ENCODE measurements around the gene BAHD1. TPM values are rescaled to one million over a fixed set of nuclear protein-coding genes. Genes with fewer than 3 reads are reported as not detected.
"Not testable (repeated sequence)": the region's sequence is repeated elsewhere in the genome, so short reads cannot be mapped to it uniquely, and the experiment has no call there.

The BAHD1 gene
- total RNA-seq, 1 donor from 2014 or later = 23.9 TPM

DNA sequence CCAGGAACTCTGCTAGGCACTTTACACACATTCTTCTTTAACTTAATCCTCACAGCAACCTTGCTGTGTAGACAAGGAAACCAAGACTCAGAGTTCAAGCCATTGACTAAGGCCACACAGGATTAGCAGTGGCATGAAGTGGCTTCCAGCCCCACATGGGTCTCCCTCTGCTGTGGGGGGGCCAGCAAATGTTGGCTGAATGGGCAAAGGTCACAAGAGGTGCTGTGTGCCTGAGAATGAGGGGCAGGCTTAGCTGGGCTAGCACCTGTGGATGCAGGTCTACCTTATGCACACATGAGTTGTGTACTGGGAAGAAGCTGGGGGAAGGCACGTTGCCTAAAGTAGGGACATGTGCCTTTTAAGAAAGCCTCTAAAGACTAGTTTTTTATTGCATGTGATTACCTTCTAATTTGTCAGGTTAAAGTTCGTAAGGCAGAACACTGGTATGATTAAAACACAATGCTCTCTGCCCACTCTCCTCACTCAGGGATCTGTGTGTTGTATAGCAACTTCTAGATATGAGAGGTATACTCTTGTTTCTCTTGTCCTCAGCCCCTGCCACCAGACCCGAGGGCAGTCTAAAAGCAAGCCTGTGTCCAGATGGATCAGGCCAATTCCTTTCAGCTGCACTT, 10.9 kb downstream of the BAHD1 start:
- no peaks in the 10 kb centered on the region for H3K9me3 Mint-ChIP-seq
- no peaks in the 10 kb centered on the region for H3K27me3 Mint-ChIP-seq (ENCODE audit: low read depth)
- H3K27ac Mint-ChIP-seq = no peak overlapping the region
- peaks cover 18% of the 10 kb centered on the region for H3K4me1 Mint-ChIP-seq
- no peak overlapping the region for H3K4me3 Mint-ChIP-seq
- no peak for TF ChIP-seq CTCF (IDR thresholded peaks at IDR 0.05; ENCODE audit: unreplicated experiment)
- no peak for DNase-seq (ENCODE audit: low spot score in 2 of 2, unreplicated experiment in 2 of 2)
- no peaks in the 10 kb centered on the region for H3K36me3 Mint-ChIP-seq

GRCh38 chr15:40452296-40453090, 11.7 kb downstream of the BAHD1 start:
- H3K4me3 Mint-ChIP-seq = no peak overlapping the region
- H3K36me3 Mint-ChIP-seq = no peaks in the 10 kb centered on the region
- H3K27me3 Mint-ChIP-seq (ENCODE audit: low read depth) = no peaks in the 10 kb centered on the region
- H3K27ac Mint-ChIP-seq = no peak overlapping the region
- DNase-seq (ENCODE audit: low spot score in 2 of 2, unreplicated experiment in 2 of 2) = no peak
- H3K9me3 Mint-ChIP-seq = no peaks in the 10 kb centered on the region
- H3K4me1 Mint-ChIP-seq = peaks cover 18% of the 10 kb centered on the region
- TF ChIP-seq CTCF (IDR thresholded peaks at IDR 0.05; ENCODE audit: unreplicated experiment) = no peak

DNA sequence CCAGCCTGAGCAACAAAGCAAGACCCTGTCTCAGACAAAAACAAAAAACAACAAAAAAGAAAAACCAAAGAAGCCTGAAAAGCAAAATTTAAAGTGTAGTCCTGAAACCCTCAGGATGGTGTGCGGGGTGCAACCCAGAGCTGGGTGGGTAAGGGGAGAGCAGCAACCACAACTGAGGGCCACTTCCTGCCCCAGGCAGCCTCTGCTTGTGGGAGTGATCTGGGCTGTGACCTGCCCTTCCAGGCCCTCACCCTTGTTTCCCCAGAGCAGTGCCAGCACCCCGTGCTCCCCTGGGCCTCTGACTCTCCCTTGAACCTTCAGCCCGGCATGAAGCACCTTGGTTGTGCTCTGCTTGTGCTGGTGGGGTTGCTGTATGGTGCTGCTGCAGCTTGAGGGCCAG, 13.2 kb downstream of the BAHD1 start:
- DNase-seq (ENCODE audit: low spot score in 2 of 2, unreplicated experiment in 2 of 2); H3K9me3 Mint-ChIP-seq; H3K36me3 Mint-ChIP-seq; H3K4me3 Mint-ChIP-seq; H3K27ac Mint-ChIP-seq; H3K27me3 Mint-ChIP-seq (ENCODE audit: low read depth): not testable (repeated sequence)
- H3K4me1 Mint-ChIP-seq = peaks cover 18% of the 10 kb centered on the region

GRCh38 chr15:40454904-40455391, 14.2 kb downstream of the BAHD1 start:
- no peak for TF ChIP-seq CTCF (IDR thresholded peaks at IDR 0.05; ENCODE audit: unreplicated experiment)
- Mint-ChIP-seq H3K4me3 (no peak overlapping the region), H3K9me3 (no peaks in the 10 kb centered on the region), H3K4me1 (peaks cover 18% of the 10 kb centered on the region), H3K36me3 (no peaks in the 10 kb centered on the region), H3K27me3 (ENCODE audit: low read depth) (no peaks in the 10 kb centered on the region), H3K27ac (no peak overlapping the region)
- no peak for DNase-seq (ENCODE audit: low spot score in 2 of 2, unreplicated experiment in 2 of 2)

GRCh38 chr15:40456299-40456712, 15.6 kb downstream of the BAHD1 start:
- H3K27ac Mint-ChIP-seq = no peak overlapping the region
- no peaks in the 10 kb centered on the region for H3K36me3 Mint-ChIP-seq
- TF ChIP-seq CTCF (IDR thresholded peaks at IDR 0.05; ENCODE audit: unreplicated experiment) = no peak
- H3K9me3 Mint-ChIP-seq = no peaks in the 10 kb centered on the region
- H3K27me3 Mint-ChIP-seq (ENCODE audit: low read depth) = no peaks in the 10 kb centered on the region
- no peak overlapping the region for H3K4me3 Mint-ChIP-seq
- peaks cover 23% of the 10 kb centered on the region for H3K4me1 Mint-ChIP-seq
- no peak for DNase-seq (ENCODE audit: low spot score in 2 of 2, unreplicated experiment in 2 of 2)

- Mint-ChIP-seq H3K27ac (no peak overlapping the region), H3K4me1 (peaks cover 23% of the 10 kb centered on the region), H3K36me3 (no peaks in the 10 kb centered on the region), H3K9me3 (no peaks in the 10 kb centered on the region), H3K27me3 (ENCODE audit: low read depth) (no peaks in the 10 kb centered on the region), H3K4me3 (no peak overlapping the region)
- no peak for DNase-seq (ENCODE audit: low spot score in 2 of 2, unreplicated experiment in 2 of 2)
- no peak for TF ChIP-seq CTCF (IDR thresholded peaks at IDR 0.05; ENCODE audit: unreplicated experiment)
Measured at GRCh38 chr15:40456738-40457137, 16.0 kb downstream of the BAHD1 start.

Measured in mesothelial cell of epicardium (in vitro differentiated cells).